Right lobe of liver (tissue), 6 donors: ENCODE results near the gene CCR5AS.
"Not testable (repeated sequence)": the region's sequence is repeated elsewhere in the genome, so short reads cannot be mapped to it uniquely, and the experiment has no call there.

Source experiments
- ATAC-seq, 4 donors: fragments of 200-7000 bp; cut with Tn5 transposase; one replicate each; pipeline ENCODE4 v1.9.1; 2020; ENCODE audit warnings: mild to moderate bottlenecking in 4 of 4, moderate library complexity in 4 of 4
- DNase-seq, 3 donors: peaks; one replicate each; pipeline ENCODE4 v3.0.0-alpha.2; 2020
- H3K27ac ChIP-seq, 3 donors: fragments of 200-600 bp; one replicate each; pipeline ENCODE4 v1.8.0; 2022
- H3K27me3 ChIP-seq, 2 donors: fragments of 200-600 bp; one replicate each; pipeline ENCODE4 v1.8.0; 2022
- H3K36me3 ChIP-seq, 4 donors: fragments of 200-600 bp; sonication (generic) in 1 of 4; one replicate each; pipeline versions ENCODE4 v1.5.1 to v1.8.0; 2017 to 2022; ENCODE audit warnings: control low read depth in 1 of 4
- H3K4me1 ChIP-seq, 4 donors: fragments of 200-600 bp; sonication (generic) in 1 of 4; one replicate each; pipeline versions ENCODE4 v1.5.1 to v1.8.0; 2017 to 2022; ENCODE audit warnings: control low read depth in 1 of 4
- H3K4me3 ChIP-seq, 3 donors: fragments of 200-600 bp; one replicate each; pipeline ENCODE4 v1.8.0; 2022
- H3K9me3 ChIP-seq, 4 donors: fragments of 200-600 bp; sonication (generic) in 1 of 4; one replicate each; pipeline versions ENCODE4 v1.5.1 to v1.8.0; 2017 to 2022; ENCODE audit warnings: control low read depth in 1 of 4
- CTCF ChIP-seq, 4 donors: fragments of 200-600 bp in 3 of 4; fragments of 450-650 bp in 1 of 4; IDR thresholded peaks; one replicate each; pipeline versions ENCODE4 v1.5.1 to v1.8.0; 2016 to 2022; ENCODE audit warnings: antibody characterized with exemption in 4 of 4, mild to moderate bottlenecking in 2 of 4
- POLR2A ChIP-seq: fragments of 450-650 bp; IDR thresholded peaks from one replicate; pipeline ENCODE4 v1.6.1; 2017; ENCODE audit warnings: antibody characterized with exemption, mild to moderate bottlenecking
- WGBS: methylation state at CpG from one replicate; pipeline ENCODE4 v1.1.6; 2018; ENCODE audit warnings: low coverage, low lambda C conversion rate; ENCODE audit not compliant: insufficient coverage; ENCODE audit errors: missing lambda C conversion rate; 5-methylcytosine and 5-hydroxymethylcytosine counted together
- intact Hi-C, 2 donors: fragments of 100-400 bp; cut with DNase I; formaldehyde crosslinking; loops; one replicate each; pipeline versions ENCODE4 v1.11.2 to v1.14.1; 2022
- donor health status: DM: no; HTN: yes; CAD: no.
- donor health status: DM: no; HTN: no; CAD: no.
- donor health status: DM: no; HTN: no; CAD: no.
- donor health status: DM: no; HTN: yes; CAD: no.
- donor health status: DM: no; HTN: yes; CAD: no.

CCR5AS gene

GRCh38 chr3:46435081-46435726 lies 28.3 kb upstream of the CCR5AS start:
- Histone ChIP-seq H3K27me3 (no peaks in the 10 kb centered on the region), H3K4me1 (no peaks in the 10 kb centered on the region), H3K9me3 (no peaks in the 10 kb centered on the region), H3K4me3 (no peak overlapping the region), H3K27ac (no peak overlapping the region), H3K36me3 (no peaks in the 10 kb centered on the region)
- intact Hi-C loops = no loop called here
- TF ChIP-seq POLR2A = no peak
- TF ChIP-seq CTCF (IDR thresholded peaks at IDR 0.05) = no peak
- 77% methylated on average over 2 of the region's 3 CpGs for WGBS
- ATAC-seq = no peak
- no peak for DNase-seq

- no peak for ATAC-seq
- Histone ChIP-seq H3K27me3 (no peaks in the 10 kb centered on the region), H3K9me3 (no peaks in the 10 kb centered on the region), H3K4me1 (no peaks in the 10 kb centered on the region), H3K4me3 (no peak overlapping the region), H3K27ac (no peak overlapping the region), H3K36me3 (no peaks in the 10 kb centered on the region)
- intact Hi-C loops = no loop called here
- no peak for TF ChIP-seq POLR2A
- TF ChIP-seq CTCF (IDR thresholded peaks at IDR 0.05) = no peak
- WGBS = 83% methylated on average over 1 of the region's 1 CpG
- no peak for DNase-seq
These were observed 27.0 kb upstream of the CCR5AS start for GRCh38 chr3:46433841-46434240.

GRCh38 chr3:46433118-46433517 lies 26.3 kb upstream of the CCR5AS start:
- DNase-seq, H3K4me3 ChIP-seq, H3K27me3 ChIP-seq, H3K36me3 ChIP-seq, ATAC-seq, H3K27ac ChIP-seq, H3K9me3 ChIP-seq, intact Hi-C loops, H3K4me1 ChIP-seq: not testable (repeated sequence)
- 42% methylated on average over 3 of the region's 4 CpGs for WGBS

GRCh38 chr3:46431905-46432304 lies 25.0 kb upstream of the CCR5AS start:
- DNase-seq, H3K4me3 ChIP-seq, H3K4me1 ChIP-seq, H3K27ac ChIP-seq, H3K36me3 ChIP-seq, intact Hi-C loops, H3K9me3 ChIP-seq, H3K27me3 ChIP-seq, ATAC-seq: not testable (repeated sequence)
- WGBS = 84% methylated on average over 3 of the region's 5 CpGs

- H3K9me3 ChIP-seq, H3K4me3 ChIP-seq, H3K27ac ChIP-seq, H3K36me3 ChIP-seq, ATAC-seq, DNase-seq, H3K4me1 ChIP-seq, intact Hi-C loops, H3K27me3 ChIP-seq: not testable (repeated sequence)
- no CpG with 5 or more reads among the region's 1 CpG for WGBS
These were observed 24.0 kb upstream of the CCR5AS start for GRCh38 chr3:46430879-46431278.

- Histone ChIP-seq H3K4me1 (peaks cover 0 to 6% (median 0%) of the 10 kb centered on the region in 4 donors), H3K27ac (no peak overlapping the region), H3K27me3 (no peaks in the 10 kb centered on the region), H3K4me3 (no peak overlapping the region), H3K36me3 (no peaks in the 10 kb centered on the region), H3K9me3 (no peaks in the 10 kb centered on the region)
- no peak for DNase-seq
- intact Hi-C loops = no loop called here
- no peak for ATAC-seq
- no peak for TF ChIP-seq CTCF (IDR thresholded peaks at IDR 0.05)
- TF ChIP-seq POLR2A = no peak
- WGBS = 93% methylated on average over 5 of the region's 5 CpGs
These were observed 22.8 kb upstream of the CCR5AS start for GRCh38 chr3:46429671-46430070.
